Spinal cord (tissue), 10 donors: ENCODE results near the gene IFT52. TPM values are rescaled to one million over a fixed set of nuclear protein-coding genes. Genes with fewer than 3 reads are reported as not detected.
A peak's percentile ranks its signal among the peaks of the same experiment; 100 is the strongest.

Experiments
- DNase-seq, 6 donors: peaks; one replicate each; pipeline versions ENCODE4 v3.0.0 to v3.0.0-alpha.2; 2013 to 2015; ENCODE audit warnings: low spot score in 6 of 6, low read depth in 4 of 6
- H3K27ac ChIP-seq: one replicate; pipeline ENCODE4 v1.5.1; 2013; ENCODE audit warnings: low read depth, low read length, control low read depth
- H3K27me3 ChIP-seq: one replicate; pipeline ENCODE4 v1.6.1; 2013; ENCODE audit warnings: low read length; ENCODE audit not compliant: control insufficient read depth, insufficient read depth
- H3K36me3 ChIP-seq: one replicate; pipeline ENCODE4 v1.6.1; 2013; ENCODE audit warnings: low read length; ENCODE audit not compliant: control insufficient read depth, insufficient read depth
- H3K4me1 ChIP-seq: one replicate; pipeline ENCODE4 v1.6.1; 2013; ENCODE audit warnings: low read length; ENCODE audit not compliant: control insufficient read depth, insufficient read depth
- H3K4me3 ChIP-seq: one replicate; pipeline ENCODE4 v1.5.1; 2013; ENCODE audit warnings: low read depth, low read length, control low read depth
- H3K9me3 ChIP-seq: one replicate; pipeline ENCODE4 v1.6.1; 2013; ENCODE audit warnings: low read length; ENCODE audit not compliant: control insufficient read depth, insufficient read depth
- WGBS: methylation state at CpG from one replicate; pipeline ENCODE4 v1.1.5; 2013; ENCODE audit warnings: missing lambda C conversion rate; ENCODE audit not compliant: insufficient coverage; 5-methylcytosine and 5-hydroxymethylcytosine counted together
- polyA plus RNA-seq, 2 donors: library from polyadenylated mRNA; unstranded; fragments of 120-200 nt; gene quantifications; one replicate each; pipeline ENCODE4 v1.2.1, GENCODE V29; 2013; ENCODE audit not compliant: insufficient read length in 2 of 2
- total RNA-seq, 2 donors: library from RNA; depleted of rRNA in 1 of 2; stranded (reverse); fragments of 120-200 nt in 1 of 2; fragments of >200 nt in 1 of 2; gene quantifications; one replicate each; pipeline versions ENCODE4 v1.2.3 to v1.2.4, GENCODE V29; 2013 to 2014
- donor health status: healthy.

IFT52 gene
- total and polyA plus RNA-seq, 4 donors = 49.0 to 67.3 (median 59.0) TPM

- H3K4me1 ChIP-seq = peaks cover under 1% of the 10 kb centered on the region
- H3K9me3 ChIP-seq = no peaks in the 10 kb centered on the region
- no peaks in the 10 kb centered on the region for H3K36me3 ChIP-seq
- H3K27me3 ChIP-seq = no peaks in the 10 kb centered on the region
- WGBS = 100% methylated on average over 3 of the region's 5 CpGs
- H3K4me3 ChIP-seq = no peak overlapping the region
- no peak for DNase-seq
- H3K27ac ChIP-seq = no peak overlapping the region
Measured at GRCh38 chr20:43676368-43676767, 85.6 kb downstream of the IFT52 start.

- Histone ChIP-seq H3K9me3 (no peaks in the 10 kb centered on the region), H3K27ac (no peak overlapping the region), H3K4me1 (peaks cover 4% of the 10 kb centered on the region), H3K36me3 (no peaks in the 10 kb centered on the region), H3K27me3 (no peaks in the 10 kb centered on the region), H3K4me3 (no peak overlapping the region)
- 87% methylated on average over 3 of the region's 7 CpGs for WGBS
- no peak for DNase-seq
Measured at GRCh38 chr20:43680981-43681380, 90.2 kb downstream of the IFT52 start.

- Histone ChIP-seq H3K4me1 (peaks cover 4% of the 10 kb centered on the region), H3K27ac (no peak overlapping the region), H3K27me3 (no peaks in the 10 kb centered on the region), H3K9me3 (no peaks in the 10 kb centered on the region), H3K36me3 (peaks cover 3% of the 10 kb centered on the region), H3K4me3 (no peak overlapping the region)
- peak in 2 of 6 donors; percentile 11 to 23 for DNase-seq
- WGBS = 48% methylated on average over 8 of the region's 8 CpGs
Measured at GRCh38 chr20:43681468-43681942, 90.8 kb downstream of the IFT52 start.

GRCh38 chr20:43681991-43682410 lies 91.3 kb downstream of the IFT52 start:
- H3K27me3 ChIP-seq = no peaks in the 10 kb centered on the region
- H3K4me1 ChIP-seq = peaks cover 4% of the 10 kb centered on the region
- H3K36me3 ChIP-seq = peaks cover 6% of the 10 kb centered on the region
- H3K4me3 ChIP-seq = no peak overlapping the region
- DNase-seq = peak in 2 of 6 donors; percentile 14 to 43
- H3K27ac ChIP-seq = no peak overlapping the region
- 90% methylated on average over 2 of the region's 2 CpGs for WGBS
- no peaks in the 10 kb centered on the region for H3K9me3 ChIP-seq

GRCh38 chr20:43682446-43682845 lies 91.7 kb downstream of the IFT52 start:
- Histone ChIP-seq H3K27ac (no peak overlapping the region), H3K4me1 (peaks cover 4% of the 10 kb centered on the region), H3K27me3 (no peaks in the 10 kb centered on the region), H3K36me3 (peaks cover 6% of the 10 kb centered on the region), H3K9me3 (no peaks in the 10 kb centered on the region), H3K4me3 (no peak overlapping the region)
- WGBS = 95% methylated on average over 8 of the region's 9 CpGs
- DNase-seq = no peak

GRCh38 chr20:43686820-43687219 lies 96.1 kb downstream of the IFT52 start:
- no peak overlapping the region for H3K27ac ChIP-seq
- H3K9me3 ChIP-seq = no peaks in the 10 kb centered on the region
- DNase-seq = no peak
- no peaks in the 10 kb centered on the region for H3K27me3 ChIP-seq
- WGBS = 92% methylated on average over 13 of the region's 13 CpGs
- no peaks in the 10 kb centered on the region for H3K4me1 ChIP-seq
- H3K4me3 ChIP-seq = no peak overlapping the region
- peaks cover 6% of the 10 kb centered on the region for H3K36me3 ChIP-seq

GRCh38 chr20:43689165-43689564 lies 98.4 kb downstream of the IFT52 start:
- 73% methylated on average over 4 of the region's 4 CpGs for WGBS
- no peaks in the 10 kb centered on the region for H3K27me3 ChIP-seq
- no peak for DNase-seq
- no peaks in the 10 kb centered on the region for H3K4me1 ChIP-seq
- peaks cover 6% of the 10 kb centered on the region for H3K36me3 ChIP-seq
- no peak overlapping the region for H3K4me3 ChIP-seq
- no peaks in the 10 kb centered on the region for H3K9me3 ChIP-seq
- H3K27ac ChIP-seq = no peak overlapping the region

GRCh38 chr20:43690943-43691598 lies 100.3 kb downstream of the IFT52 start:
- Histone ChIP-seq H3K4me3 (no peak overlapping the region), H3K9me3 (no peaks in the 10 kb centered on the region), H3K4me1 (no peaks in the 10 kb centered on the region), H3K27me3 (no peaks in the 10 kb centered on the region), H3K36me3 (peaks cover 6% of the 10 kb centered on the region), H3K27ac (no peak overlapping the region)
- 97% methylated on average over 5 of the region's 9 CpGs for WGBS
- DNase-seq = no peak

- Histone ChIP-seq H3K4me3 (no peak overlapping the region), H3K36me3 (no peaks in the 10 kb centered on the region), H3K27ac (no peak overlapping the region), H3K27me3 (no peaks in the 10 kb centered on the region), H3K4me1 (no peaks in the 10 kb centered on the region), H3K9me3 (no peaks in the 10 kb centered on the region)
- WGBS = 88% methylated on average over 4 of the region's 5 CpGs
- peak in 1 of 6 donors; percentile 19 for DNase-seq
Measured at GRCh38 chr20:43691928-43692524, 101.3 kb downstream of the IFT52 start.

- Histone ChIP-seq H3K27ac (no peak overlapping the region), H3K36me3 (no peaks in the 10 kb centered on the region), H3K4me1 (no peaks in the 10 kb centered on the region), H3K27me3 (no peaks in the 10 kb centered on the region), H3K9me3 (no peaks in the 10 kb centered on the region), H3K4me3 (no peak overlapping the region)
- WGBS = no CpG with 5 or more reads among the region's 3 CpGs
- DNase-seq = no peak
Measured at GRCh38 chr20:43694763-43695162, 104.0 kb downstream of the IFT52 start.
